HG02763 (cell line): Measurements from ENCODE around the gene PCBP3.
"Not testable (repeated sequence)": the region's sequence is repeated elsewhere in the genome, so short reads cannot be mapped to it uniquely, and the experiment has no call there.

Experiments
- ATAC-seq: cut with Tn5 transposase; IDR thresholded peaks from one replicate; pipeline ENCODE4 v1.9.1; 2021; ENCODE audit warnings: mild to moderate bottlenecking, moderate library complexity; ENCODE audit not compliant: unreplicated experiment

Gene PCBP3

DNA sequence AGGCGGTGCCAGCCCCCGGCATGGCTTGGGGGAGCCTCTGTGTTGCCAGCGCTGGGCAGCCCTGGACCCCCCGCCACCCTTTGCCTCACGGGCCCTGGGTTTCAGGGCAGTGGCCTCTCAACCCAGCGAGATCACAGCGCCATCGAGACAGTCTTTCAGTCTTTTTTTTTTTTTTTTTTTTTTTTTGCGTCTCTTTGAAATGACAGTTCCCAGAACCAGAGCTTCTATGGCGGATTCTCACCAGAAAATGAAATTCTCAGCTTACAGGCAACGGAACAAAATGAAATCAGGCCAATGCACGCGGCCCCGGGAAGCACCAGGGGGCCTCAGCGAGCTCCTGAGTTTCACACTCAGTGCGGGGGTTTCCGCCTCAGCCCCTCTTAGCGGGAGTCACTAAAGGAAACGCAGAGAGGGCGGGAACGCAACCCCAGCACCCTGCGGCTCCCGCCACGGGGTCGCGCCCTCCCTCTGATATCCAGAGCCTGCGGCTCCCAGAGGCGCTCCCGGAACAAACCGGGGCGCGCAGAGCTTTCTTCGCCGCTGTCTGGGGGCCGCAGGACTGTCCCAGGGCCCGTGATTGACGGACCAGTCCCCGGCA lies 330.0 kb downstream of the PCBP3 start:
- ATAC-seq: peak; percentile 54

DNA sequence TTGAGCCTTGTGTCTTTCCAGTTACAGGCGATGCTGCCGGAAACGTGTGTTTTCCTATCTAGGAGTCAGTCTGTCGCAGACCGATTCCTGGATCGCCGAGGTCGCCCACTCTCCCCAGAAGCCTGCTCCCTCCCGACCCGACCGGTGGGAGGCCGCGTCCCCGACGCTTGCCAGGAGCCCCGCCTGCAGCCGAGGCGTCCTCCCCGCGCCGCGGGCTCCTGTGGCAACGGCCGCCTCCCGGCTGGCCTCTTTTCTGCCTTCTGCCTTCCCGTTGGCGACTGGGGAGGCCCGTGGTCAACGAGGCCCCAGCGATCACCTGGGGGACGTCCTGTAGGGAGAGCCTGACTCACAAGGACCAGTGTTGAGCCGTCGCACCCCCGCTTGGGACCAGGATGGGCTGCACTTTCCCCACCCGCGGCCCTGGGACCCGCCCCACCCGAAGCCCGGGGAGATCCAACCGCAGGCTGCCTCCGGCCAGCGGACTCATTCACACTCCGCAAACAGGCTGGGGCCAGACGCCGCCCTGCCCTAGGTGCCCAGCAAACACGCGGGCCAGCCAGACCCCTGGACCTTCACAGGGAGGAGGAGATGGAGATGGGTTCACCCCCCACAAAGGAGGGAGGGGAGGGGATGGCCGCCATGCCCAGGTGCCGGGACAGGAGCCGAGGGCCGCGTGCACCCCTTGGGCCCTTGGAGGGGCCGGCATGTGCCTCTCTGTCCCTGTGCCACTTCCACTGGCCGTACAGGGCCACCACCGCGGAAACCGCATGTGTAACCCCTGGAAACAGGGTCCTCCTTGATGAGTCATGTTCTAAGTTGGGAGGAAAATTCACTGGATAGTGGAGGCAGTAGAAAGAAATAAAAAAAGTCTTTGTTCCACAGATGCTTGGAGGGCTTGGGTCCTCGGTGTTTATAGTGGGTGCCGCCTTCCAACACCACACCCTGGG lies 330.8 kb downstream of the PCBP3 start:
- no peak for ATAC-seq

DNA sequence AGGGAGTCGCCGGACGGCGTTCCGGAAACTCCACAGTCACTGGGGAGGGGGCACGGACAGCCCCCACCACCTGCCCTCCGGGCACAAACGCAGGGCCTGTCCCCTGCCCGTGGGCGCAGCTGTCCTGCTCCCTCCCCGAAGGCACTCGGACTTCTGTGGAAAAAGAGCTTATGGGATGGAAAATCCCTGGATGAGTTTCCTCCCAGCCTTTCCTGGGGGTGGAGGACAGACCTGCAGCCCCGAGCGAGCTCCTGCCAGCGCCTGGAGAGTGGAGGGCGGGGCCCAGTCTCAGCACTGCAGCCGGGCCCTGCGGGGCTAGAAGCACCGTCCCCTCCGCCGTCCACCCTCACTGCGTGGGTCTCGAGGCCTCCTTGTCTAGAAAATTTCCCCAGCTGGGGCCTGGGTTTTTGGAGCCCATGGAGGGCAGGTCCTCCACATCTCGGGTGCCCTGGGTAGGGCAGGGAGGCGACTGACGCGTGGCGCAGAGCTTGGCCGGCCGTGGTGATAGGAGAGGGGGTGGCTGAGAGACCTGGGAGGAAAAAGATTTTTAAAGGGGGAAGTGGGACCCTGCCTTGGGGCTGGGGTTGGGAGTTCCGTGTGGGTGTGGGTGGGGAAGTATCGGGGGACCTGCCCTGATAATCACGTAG lies 331.6 kb downstream of the PCBP3 start:
- ATAC-seq: no peak

DNA sequence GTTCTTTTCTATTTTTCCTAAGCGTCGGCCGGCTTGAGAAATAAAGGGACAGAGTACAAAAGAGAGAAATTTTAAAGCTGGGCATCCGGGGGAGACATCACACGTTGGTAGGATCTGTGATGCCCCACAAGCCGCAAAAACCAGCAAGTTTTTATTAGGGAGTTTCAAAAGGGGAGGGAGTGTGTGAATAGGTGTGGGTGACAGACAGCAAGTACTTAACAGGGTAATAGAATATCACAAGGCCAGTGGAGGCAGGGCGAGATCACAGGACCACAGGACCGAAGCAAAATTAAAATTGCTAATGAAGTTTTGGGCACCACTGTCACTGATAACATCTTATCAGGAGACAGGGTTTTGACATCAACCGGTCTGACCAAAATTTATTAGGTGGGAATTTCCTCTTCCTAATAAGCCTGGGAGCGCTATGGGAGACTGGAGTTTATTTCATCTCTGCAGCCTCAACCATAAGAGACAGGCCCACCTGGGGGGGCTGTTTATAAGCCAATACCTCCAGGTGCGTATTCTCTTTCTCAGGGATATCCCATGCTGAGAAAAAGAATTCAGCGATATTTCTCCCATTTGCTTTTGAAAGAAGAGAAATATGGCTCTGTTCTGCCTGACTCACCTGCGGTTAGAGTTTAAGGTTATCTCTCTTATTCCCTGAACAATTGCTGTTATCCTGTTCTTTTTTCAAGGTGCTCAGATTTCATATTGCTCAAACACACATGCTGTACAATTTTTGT lies 332.3 kb downstream of the PCBP3 start:
- not testable (repeated sequence) for ATAC-seq

DNA sequence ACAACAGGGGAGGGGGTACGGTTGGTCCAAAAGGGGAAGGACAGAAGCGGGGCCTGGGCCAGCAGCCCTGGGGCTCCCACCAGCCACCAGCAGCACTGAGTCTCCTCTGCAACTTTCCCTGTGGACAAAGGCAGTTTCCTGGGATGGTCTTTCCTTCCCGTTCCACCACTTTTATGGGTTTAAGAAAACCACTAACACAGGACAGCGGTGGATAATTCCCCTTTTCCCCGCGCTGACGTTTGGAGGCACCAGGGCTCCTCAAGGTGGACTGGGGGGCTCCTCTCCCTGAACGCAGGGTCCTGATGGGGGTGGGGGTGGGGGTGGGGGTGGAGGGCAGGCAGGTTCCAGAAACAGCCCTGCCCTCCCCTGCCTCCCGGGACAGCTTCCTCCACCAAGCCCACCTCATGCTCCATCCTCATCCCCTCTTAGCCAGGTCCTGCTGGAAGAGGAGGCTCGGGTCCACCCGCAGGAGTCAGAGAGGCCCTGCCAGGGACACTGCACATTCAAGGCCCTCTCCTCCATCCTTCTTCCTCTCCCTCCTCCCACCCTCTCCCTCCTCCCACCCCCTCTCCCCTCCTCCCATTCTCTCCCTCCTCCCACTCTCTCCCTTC lies 333.3 kb downstream of the PCBP3 start:
- no peak for ATAC-seq

DNA sequence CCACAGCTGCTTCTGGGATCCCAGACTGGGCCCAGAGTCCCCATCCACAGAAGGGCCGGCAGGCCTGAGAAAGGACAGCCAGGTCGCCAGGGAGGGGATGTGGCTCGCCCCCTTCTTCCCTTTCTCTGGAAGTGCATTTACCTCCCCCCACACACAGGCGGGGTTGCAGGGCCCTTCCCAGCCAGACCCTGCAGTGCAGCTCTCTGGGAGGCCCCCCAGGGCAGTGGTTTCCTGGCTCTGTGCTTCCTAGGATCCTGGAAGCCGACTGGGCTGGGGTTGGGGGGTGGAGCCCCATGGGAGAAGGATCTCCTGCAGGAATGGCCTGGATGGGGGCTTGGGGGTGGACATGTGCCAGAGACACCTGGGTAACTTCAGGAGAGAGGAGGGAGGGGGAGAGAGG lies 333.9 kb downstream of the PCBP3 start:
- ATAC-seq: no peak

DNA sequence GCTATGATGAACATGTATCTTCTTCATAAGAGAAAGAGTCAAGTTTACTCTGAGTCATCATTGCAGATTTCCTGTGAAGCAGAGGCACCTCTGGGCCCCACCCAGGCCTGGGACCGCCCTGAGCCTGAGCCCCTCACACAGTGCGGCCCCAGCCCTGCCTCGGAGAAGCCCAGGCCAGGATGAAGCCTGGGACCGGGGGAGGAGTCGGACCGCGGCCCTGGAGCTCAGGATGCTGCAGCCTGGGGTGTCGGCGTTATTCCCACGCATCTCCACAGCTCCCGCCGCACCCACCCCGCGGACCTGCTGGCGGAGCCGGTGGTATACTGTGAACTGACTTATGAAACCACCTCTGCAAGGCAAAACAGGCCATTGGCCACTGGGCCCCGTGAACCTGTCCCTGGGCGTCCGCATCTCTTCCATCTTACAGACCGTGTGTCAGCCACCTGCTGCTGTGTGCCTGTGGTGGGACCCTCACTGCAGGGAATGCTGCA lies 335.7 kb downstream of the PCBP3 start:
- no peak for ATAC-seq

DNA sequence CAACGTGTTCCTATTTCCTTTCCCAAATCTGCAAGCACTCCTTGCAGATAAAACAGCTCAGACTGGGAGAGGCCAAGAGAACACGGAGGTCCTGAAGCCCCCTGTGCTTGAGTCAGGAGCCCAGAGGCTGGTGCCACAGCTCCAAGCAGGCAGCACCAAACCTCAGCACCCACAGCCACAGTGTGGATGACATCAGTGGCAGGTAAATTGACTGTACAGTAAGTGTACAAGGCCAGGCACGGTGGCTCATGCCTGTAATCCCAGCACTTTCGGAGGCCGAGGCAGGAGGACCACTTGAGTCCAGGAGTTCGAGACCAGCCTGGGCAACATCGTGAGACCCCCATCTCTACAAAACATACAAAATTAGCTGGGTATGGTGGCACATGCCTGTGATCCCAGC lies 336.1 kb downstream of the PCBP3 start:
- no peak for ATAC-seq

DNA sequence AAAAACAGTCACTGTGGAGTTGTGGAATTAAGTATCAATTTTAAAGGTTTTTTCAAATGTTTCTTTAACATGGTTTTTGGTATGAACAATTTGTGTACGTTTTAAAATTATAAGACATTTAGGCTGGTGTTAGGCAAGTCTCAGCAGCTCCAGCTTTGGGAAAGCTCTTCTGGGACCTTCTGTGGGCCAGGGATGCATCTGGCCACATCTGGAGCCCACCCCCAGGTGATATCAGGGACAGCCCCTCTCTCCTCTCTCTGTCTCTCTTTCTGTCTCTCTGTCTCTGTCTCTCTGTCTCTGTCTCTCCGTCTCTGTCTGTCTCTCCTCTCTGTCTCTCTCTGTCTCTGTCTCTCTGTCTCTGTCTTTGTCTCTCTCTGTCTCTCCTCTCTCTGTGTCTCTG lies 336.7 kb downstream of the PCBP3 start:
- no peak for ATAC-seq

DNA sequence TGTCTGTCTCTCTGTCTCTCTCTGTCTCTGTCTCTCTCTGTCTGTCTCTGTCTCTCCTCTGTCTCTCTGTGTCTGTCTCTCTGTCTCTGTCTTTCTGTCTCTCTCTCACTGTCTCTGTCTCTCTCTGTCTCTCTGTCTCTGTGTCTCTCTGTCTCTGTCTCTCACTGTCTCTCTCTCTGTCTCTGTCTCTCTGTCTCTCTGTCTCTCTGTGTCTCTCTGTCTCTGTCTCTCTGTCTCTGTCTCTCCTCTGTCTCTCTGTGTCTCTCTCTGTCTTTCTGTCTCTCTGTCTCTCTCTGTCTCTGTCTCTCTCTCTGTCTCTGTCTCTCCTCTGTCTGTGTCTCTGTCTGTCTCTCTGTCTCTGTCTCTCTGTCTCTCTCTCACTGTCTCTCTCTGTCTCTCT lies 337.2 kb downstream of the PCBP3 start:
- no peak for ATAC-seq

DNA sequence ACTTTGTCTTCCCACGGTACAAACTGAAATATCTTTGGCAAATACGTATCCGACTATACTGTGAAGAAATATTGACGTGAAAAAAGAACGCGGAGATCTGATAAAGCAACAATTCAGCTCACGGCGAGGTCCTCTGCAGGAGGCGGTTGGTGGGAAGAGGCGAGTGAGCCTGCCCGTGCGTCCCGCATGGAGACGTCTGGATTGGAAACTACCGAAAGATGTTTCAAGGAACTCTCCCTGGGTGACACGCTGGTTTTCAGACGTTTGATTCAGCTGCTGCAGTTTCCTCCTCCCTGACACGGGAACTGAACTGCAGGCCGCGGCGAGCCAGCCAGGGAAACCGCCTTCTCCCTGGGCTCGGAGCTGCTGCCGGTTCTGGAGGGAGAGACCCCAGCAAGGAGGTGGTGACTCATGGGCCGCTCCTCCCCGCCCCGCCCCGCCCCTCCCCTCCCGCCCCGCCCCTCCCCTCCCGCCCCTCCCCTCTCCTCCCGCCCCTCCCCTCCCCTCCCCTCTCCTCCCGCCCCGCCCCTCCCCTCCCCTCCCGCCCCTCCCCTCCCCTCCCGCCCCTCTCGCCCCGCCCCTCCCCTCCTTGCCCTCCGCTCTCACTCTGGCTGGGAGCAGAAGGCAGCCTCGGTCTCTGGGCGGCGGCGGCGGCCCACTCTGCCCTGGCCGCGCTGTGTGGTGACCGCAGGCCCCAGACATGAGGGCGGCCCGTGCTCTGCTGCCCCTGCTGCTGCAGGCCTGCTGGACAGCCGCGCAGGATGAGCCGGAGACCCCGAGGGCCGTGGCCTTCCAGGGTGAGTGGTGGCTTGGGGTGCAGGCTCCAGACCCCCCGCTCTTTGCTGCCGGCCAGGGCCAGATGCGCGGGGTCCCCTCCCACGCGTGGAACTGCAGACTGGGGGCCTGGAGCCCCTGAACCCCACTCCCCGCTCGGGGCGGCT lies 337.9 kb downstream of the PCBP3 start, which contains the start of gene COL6A1:
COL6A1 (plus strand) TSS at position 620 of the 941 bp plus-strand sequence; CDS start at position 701, 81 bp downstream.
- ATAC-seq: no peak

DNA sequence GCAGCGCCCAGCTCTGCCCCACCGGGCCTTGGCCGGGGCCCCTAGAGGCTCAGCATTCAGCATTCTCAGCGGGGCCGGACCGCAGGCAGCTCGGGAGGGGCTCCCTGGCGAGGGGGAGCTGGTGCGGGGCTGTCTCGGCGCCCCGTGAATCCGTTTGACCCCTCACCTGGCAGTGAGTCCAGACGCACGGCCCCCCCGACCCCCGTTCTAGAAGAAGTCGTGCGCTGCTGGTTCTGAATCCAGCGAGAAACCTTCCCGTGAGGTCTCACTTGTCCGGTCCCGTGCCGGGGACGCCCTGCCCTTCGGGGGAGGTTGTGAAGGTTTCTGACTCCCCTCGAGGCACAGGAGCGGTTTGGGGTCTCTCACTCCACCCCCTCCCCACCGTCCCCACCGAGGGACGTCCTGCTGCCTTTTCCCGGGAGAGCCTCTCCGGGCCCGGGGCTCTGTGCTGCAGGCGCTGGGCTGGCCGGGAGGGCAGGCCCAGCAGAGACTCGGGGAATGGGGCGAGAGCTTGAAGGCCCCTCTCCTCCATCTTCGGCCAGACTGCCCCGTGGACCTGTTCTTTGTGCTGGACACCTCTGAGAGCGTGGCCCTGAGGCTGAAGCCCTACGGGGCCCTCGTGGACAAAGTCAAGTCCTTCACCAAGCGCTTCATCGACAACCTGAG lies 338.7 kb downstream of the PCBP3 start:
- ATAC-seq: no peak

DNA sequence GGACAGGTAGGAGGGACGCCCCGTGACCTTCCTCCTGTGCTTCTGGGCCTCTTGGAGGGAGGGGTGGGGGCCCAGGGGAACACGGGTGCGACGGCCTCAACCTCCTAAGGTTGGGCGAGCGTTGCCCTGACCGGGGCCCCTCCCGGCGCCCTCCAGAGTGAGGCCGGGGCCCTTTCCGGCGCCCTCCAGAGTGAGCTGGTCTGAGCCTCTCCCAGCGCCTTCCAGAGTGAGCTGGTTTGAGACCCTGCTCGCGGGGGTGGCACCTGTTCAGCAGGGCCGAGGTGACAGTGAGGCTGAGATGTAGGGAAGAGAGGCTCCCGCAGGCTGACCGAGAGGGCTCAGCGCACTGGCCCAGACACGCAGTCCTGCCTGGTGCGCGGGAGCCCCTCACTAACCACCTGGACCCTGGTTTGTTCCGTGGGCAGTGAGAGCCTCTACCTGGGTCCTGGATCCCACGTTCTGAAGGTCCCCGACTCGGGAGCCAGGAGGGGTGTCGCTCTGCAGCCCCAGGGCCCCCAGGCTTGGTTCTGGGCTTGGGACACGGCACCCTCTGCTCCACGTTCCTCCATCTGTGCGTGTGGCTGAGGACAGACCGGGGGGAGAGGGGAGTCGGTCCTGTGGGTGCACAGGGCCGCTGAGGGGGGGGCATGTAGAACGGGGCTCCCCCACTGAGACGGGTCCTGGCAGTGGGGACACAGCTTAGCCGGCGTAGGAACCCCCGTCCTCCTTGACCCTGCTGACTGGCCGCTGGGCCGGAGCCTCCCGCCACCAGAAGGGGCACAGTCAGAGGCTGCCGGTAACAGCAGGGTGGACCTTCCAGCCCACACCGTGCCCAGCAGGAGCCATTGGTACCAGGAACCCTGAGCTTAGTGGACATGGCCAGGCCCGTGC lies 339.5 kb downstream of the PCBP3 start:
- ATAC-seq: no peak

DNA sequence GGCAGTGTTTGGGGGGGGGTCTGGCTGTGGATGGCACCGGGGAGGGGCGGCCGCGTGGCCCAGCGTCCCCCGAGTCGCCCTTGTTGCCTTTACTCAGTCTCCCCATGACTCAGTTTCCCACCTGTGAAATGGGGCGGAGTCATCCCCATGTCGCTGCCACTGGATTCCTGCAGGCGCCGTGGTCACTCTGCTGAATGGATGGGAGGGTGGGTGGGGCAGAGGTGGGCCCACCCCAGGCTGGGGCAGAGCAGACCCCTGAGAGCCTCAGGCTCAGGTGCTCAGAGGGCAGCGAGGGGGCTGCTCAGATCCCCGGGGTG lies 340.1 kb downstream of the PCBP3 start:
- ATAC-seq: no peak

DNA sequence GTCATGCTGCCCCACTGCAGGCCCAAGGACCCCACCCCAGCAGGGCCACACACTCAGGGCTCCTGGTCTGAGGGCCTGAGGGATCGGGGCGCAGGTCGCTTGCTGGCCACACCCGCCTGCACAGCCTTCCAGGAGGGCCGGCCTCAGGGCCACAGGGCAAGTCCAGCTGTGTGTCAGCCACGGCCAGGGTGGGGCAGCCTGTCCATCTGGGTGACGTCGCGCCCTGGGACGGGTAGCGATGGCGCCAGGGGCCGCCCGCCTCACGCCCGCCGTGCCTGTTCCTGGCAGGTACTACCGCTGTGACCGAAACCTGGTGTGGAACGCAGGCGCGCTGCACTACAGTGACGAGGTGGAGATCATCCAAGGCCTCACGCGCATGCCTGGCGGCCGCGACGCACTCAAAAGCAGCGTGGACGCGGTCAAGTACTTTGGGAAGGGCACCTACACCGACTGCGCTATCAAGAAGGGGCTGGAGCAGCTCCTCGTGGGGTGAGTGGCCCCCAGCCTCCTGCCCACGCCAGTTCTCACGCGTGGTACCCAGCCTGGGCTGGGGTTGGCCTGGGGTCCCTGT lies 340.5 kb downstream of the PCBP3 start:
- ATAC-seq: no peak

DNA sequence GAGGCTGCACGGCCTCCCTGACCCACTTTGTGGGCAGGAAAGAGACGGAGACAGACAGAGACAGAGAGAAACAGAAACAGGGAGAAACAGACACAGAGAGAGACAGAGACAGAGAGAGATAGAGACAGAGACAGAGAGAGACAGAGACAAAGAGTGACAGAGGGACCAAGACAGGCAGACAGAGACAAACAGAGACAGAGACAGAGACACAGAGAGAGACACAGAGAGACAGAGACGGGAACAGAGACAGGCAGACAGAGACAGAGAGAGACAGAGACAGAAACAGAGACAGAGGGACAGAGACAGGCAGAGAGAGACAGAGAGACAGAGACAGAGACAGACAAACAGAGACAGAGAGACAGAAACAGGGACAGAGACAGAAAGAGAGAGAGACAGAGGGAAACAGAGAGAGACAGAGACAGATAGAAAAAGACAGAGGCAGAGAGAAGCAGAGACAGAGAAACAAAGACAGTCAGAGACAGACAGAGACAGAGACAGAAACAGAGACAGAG lies 341.1 kb downstream of the PCBP3 start:
- no peak for ATAC-seq
